ENCODE measurements around the gene TCF3.
"Not testable (repeated sequence)": the region's sequence is repeated elsewhere in the genome, so short reads cannot be mapped to it uniquely, and the experiment has no call there.

The TCF3 gene
- total RNA-seq = 69.8 to 77.9 reads per million in 2 experiments

DNA sequence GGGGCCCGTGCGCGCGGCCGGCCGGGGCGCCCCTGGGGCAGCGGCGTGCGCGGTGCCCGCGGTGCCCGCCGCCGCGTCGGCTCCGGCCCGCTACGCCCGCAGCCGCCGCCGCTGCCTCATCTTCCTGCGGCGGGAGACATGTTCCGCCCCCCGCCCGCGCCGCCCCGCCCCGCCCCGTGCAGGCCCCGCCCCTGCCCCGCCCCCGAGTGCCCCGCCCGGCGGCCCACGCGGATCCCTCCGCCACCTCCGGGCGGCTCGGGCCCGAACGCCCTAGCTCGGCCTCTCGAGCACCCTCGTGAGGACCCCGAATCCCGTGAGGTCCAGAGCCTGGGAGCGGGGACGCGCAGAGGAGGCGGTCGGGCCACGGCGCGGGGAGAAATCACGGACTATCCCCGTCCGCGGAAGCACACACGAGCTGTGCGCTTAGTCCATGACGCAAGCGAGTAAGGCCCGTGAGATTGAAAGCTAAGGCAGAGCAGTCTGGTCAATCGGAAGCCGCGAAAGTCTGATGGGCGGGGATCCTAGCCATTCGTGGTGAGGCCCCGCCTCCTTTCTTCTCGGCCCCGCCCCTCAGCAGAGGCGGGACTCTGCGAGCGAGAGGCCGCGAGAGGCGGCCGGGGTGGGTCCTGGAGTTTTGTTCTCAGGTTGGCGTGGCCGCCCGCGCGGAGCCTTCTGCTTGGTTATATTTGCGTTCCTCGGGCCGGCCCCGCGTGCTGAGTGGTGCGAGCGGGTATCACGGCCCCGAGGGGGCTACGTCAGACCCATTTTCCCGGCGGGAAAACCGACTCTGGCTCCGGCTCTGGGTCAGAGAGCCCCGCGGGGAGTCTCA lies at the start of gene TCF3:
Gene TCF3, minus strand, starts transcription at position 145 of the 829 bp plus-strand sequence. CDS start 2,367 bp downstream, outside the sequence.
- DNase-seq (ENCODE audit: low read depth) = peak; percentile 97

DNA sequence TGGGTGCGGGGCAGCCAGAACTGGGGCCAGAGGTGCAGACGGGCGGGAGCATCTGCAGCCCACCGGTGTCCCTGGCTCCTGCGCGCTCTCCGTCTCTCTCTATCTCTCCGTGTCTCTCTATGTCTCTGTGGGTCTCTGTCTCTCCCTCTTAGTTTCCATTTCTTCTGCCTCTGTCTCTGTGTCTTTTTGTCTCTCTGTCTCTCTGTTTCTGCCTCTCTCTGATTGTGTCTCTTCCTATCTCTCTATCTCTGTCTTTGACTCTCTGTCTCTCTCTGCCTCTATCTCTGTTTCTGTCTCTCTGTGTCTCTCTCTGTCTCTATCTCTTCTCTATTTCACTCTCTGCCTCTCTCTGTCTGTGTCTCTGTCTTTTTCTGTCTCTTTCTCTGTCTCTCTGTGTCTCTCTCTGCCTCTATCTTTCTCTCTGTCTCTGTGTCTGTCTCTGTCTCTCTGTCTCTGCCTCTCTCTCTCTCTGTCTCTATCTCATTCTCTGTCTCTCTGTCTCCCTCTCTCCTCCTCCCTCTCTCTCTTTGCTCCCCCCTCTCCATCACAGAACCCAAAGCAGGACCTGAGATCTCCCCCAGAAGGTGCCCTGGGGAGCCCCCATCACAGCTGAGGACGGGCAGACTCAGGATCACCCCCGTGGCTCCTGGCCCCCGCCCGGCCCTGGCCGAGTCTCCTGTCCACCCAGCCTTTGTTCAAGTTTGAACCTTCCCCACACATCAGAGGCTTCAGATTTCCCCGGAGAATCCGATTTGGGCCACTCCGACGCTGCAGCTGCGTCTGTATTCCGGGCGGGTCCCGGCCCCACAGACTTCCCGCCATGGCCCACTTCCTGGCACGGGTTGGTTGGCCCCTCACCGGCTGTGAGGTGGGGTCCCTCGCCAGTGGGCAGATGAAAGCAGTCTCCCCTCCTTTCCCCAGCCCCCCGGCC lies 48.6 kb upstream of the TCF3 start:
- no peak for DNase-seq (ENCODE audit: low read depth)

DNA sequence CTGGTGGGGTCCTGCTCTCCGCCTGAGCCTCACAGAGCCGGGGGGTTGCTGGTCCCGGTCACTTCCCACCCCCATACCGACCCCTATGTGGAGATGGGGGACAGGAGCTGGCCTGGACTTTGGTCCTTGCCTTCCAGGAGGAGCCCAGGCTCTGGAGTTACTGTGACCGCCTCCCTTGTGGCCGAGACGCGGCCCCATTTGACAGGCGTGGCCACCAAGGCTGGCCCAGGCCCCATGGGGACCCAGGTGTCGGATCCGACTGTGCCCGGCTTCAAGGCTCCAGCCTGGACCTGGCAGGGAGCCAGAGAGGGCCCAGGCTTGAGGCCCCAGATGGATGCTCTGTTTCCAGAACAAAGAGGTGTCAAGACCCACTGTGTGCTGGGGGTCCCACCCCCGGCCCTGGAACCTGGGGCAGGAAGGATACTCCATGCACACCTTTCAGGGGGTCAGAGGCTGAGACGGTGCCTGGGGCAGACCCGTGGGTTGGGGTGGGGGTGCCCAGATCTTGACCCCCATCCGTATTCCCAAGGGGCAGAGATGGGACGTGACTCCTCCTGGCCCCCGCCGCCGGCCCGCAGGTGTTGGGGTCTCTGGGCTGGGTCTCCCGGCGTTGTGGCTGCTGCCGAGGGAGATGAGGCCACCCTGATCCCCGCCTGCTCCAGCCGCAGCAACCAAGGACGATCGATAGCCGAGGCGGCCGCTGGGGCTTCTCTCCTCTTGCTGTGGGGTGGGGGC lies 47.8 kb upstream of the TCF3 start:
- DNase-seq (ENCODE audit: low read depth) = no peak

DNA sequence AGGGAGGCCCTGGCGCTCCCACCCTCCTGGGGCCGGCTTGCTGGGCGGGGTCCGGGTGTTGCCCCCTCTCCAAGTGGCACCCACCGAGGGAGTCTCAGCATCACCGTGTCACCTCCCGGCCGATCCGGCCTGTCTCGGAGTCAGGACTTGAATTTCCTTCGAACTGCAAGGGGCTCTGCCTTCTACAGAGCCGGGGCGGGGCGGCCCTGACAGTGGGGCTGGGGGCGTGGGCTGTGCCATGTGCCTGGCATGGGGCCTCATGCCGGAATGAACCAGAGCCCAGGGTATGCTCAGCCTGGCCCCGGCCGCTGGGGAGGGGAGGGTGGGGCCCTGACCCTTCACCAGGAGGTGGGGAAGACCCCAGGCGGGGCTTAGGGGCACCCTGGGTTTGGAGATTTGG lies 47.0 kb upstream of the TCF3 start:
- no peak for DNase-seq (ENCODE audit: low read depth)

DNA sequence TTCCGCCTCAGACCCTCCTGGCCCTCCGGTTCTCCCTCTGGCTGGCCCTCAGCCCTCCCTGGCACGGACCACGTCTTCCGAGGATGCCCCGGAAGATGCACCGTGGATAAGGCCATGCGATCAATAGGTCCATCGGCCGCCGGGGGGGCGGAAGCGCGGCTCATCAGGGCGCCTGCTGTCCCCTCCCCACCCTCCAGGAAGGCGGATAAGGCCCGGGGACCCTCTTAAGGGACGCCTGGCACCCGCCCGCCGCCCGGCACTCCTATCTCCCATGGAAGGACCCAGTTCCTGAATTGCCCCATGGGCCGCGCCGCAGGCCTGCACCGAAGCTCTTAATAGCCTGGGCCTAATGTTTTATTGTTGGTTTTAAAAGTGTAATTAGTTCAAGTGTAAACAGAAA lies 46.2 kb upstream of the TCF3 start:
- DNase-seq (ENCODE audit: low read depth) = no peak

DNA sequence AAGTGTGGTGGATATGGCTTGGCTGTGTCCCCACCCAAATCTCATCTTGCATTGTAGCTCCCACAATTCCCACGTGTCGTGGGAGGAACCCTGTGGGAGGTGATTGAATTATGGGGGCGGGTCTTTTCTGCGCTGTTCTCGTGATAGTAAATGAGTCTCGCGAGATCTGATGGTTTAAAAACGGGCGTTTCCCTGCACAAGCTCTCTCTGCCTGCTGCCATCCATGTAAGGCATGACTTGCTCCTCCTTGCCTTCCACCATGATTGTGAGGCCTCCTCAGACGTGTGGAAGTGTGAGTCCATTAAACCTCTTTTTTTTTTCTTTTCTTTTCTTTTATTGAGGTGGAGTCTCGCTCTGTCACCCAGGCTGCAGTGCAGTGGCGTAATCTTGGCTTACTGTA lies 43.1 kb upstream of the TCF3 start:
- not testable (repeated sequence) for DNase-seq (ENCODE audit: low read depth)

DNA sequence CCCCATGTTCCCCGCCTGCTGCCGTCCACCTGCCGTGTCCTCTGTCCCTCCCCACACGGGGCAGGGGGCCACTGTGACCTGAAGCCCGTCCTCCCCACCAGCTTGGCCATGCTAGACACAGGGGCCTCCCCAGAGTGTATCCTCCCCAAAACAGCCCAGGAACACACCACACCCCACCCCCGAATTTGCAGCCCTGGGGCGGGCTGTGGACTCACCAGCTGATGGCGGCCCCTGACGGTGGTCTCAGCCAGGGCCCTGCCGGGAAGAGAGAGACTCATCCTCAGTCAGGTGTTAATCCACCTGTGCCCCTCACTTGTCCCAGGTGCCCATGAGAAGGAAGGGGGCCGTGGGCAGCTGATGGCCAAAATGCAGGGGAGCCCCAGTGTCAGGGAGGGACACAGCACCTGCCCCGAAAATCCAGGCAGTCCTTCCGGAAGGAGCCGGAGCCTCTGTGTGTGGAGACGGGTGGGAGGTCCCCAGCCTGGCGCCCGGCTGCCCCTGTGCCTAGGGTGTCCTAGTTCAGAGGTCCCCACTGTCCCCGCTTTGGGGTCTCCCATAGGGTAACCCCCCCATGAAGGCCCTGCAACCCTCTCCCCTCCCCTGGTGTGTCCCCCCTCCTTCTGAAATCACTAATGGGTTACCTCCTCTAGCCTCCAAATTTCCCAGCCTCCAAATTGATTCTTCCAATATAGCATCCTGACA lies 39.3 kb upstream of the TCF3 start:
- no peak for DNase-seq (ENCODE audit: low read depth)

DNA sequence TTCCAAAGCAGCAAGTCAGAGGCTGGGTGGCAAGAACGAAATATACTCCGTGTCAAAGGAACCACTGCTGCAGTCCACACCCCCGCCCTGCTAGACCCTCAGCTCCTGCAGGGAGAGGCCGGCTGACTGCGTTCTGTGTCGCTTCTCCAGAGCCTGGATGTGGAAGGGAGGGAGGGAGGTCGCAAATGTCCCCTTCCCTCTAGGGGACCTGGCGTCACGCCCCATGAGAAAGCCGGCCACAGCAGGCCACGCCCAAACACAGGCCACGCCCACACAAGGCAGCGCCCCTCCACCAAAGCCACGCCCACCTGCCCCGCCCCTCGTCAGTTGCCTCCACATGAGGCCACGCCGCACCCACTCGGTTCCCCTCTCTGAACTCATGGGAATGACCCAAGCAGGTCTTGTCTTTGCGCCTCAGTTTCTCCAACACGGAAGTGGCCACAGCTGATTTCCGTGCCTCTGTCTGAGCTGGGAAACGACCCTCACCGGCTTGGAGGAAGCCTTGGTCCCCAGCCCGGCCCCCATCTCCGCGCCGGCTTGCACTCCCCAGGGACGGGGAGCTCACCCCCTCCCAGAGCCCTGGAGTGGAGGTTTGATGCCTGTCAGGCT lies 38.4 kb upstream of the TCF3 start:
- DNase-seq (ENCODE audit: low read depth) = peak; percentile 41

DNA sequence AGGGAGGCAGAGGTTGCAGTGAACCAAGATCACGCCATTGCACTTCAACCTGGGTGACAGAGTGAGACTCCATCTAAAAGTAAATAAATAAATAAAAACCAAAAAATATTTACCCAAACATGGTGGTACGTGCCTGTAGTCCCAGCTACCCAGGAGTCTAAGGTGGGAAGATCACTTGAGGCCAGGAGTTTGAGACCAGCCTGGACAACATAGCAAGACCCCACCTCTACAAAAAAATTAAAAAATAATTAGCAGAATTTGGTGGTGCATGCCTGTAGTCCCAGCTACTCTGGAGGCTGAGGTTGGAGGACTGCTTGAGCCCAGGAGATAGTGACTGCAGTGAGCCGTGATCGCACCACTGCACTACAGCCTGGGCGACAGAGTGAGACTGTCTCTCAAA lies 33.4 kb upstream of the TCF3 start:
- DNase-seq (ENCODE audit: low read depth) = not testable (repeated sequence)

DNA sequence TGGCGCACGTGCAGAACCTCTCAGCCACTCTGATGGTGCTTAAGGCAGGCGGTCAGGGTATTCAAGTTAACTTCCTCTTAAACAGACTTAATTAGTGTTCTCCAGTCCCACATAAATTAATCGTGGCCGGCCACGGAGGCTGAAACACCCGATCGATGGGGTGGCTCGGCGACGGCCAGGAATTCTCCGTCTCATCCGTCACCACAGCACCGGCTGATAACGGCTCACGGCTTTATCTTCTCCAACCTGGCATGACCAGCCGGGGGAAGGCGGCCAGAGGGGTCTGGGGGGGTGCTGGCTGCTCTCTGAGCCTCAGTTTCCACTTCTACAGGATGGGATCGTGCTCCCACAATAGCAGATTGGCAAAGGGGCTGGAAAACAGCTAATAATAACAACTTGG lies 32.6 kb upstream of the TCF3 start:
- DNase-seq (ENCODE audit: low read depth) = no peak

DNA sequence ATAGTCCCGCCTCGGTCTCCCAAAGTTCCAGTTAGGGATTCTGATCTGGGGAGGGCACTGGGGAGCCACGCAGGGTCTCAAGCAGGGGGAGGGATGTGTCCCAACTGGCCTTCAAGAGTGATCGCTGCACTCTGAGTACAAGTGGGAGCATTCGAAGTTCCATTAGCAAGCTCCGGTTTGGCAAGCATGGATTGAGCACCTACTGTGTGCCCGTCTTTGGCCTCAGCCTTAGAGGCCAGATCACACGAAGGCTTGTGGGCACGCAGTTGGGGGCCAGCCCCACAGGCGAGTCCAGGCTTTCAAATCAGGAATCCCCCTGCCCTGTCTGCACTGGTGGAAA lies 32.1 kb upstream of the TCF3 start:
- no peak for DNase-seq (ENCODE audit: low read depth)

DNA sequence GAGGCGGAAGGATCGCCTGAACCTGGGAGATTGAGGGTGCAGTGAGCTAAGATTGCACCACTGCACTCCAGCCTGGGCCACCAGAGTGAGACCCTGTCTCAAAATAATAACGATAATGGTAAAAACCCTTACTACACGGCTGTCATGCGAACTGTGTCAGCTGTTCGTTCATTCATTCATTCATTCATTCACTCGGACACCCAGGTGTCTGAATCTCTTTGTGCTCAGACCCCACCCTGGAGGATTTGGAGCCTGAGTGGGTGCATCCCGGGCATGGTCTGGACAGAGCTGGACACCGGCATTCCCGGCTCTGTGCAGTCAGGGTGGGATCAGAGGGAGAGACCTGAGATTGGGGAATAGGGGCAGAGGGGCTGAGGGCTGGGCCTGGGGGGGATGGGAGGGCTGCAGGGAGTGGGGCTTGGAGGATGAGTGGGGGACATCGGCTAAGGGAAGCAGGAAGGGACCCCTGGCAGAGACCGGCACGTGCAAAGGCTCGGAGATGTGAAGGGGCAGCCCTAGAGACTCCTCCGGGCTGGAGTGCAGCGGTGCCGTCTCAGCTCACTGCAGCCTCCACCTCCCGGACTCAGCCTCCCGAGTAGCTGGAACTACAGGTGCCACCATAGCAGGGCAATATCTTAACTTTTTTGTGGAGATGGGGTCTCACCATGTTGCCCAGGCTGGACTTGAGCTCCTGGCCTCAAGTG lies 31.6 kb upstream of the TCF3 start:
- DNase-seq (ENCODE audit: low read depth) = no peak

DNA sequence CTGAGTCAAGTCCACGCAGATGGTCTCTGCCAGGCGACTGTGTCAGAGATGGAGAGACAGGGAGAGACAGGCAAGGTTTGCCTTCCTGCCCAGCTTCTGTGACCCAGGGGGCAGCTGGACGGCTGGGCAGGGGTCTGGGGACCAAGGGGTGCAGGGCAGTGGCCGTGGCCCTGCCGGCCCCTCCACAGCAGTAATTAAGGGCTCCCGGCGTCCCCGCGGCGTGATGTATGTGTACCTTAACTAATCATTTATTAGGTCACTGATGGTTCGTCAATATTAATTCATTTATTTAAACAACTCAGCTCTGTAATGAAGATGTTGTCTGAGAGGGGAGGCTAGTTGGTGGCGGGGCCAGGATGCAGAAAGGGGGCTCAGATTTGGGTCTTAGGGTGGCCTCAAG lies 28.6 kb upstream of the TCF3 start:
- DNase-seq (ENCODE audit: low read depth) = no peak

DNA sequence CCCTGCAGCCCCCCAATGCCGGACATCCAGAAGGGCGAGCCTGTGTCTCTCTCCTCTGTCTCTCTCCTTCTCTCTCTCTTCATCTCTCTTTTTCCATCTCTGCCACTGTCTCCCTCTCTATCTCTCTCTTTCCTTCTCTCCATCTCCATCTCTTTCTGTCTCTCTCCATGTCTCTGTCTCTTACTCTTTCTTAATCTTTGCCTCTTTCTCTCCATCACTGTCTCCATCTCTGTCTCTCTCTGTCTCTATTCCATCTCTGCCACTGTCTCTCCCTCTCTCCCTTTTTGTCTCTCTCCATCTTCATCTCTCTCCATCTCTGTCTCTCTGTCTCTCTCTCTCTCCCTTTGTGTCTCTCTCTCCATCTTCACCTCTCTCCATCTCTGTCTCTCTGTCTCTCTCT lies 25.7 kb upstream of the TCF3 start:
- no peak for DNase-seq (ENCODE audit: low read depth)

DNA sequence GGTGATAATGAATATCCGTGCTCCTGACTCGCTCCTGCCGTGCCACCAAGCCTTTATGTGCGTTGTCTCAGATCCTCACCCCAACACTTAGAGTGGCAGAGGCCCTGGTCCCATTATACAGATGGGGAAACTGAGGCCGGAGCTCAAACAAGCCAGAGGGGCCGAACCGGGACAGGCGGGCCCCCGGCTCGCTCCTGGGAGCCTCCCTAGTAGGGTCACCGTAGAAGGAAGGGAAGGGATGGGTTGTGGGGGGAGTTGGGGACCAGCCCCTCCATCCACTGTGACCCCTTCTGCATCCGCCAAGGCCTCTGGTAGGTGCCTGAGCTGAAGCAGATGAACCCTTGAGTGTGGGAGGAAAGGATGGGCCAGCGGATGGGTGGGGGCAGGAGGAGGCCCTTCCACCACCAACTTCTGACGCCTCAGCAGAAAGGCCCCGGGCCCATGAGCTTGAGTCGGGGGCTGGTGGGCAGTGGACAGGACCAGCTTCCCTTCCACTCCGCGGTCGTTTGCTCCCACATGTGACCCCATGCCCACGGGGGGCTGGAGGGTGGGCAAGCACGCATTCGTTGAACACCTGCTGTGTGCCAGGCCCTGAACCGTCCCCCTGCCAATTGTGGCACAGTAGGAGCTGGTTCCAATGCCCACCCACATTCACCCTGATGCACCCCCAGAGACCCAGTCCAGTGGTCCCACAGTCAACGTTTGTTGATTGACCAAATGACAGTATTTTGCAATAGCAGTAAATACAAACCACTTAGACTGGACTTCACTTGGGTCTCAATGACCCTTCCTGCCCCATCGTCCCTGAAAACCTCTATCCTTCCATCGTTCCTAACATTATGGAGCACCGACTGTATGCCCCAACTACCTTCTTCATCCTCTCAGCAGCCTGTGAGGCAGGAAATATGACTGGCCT lies 24.2 kb upstream of the TCF3 start:
- DNase-seq (ENCODE audit: low read depth) = no peak

DNA sequence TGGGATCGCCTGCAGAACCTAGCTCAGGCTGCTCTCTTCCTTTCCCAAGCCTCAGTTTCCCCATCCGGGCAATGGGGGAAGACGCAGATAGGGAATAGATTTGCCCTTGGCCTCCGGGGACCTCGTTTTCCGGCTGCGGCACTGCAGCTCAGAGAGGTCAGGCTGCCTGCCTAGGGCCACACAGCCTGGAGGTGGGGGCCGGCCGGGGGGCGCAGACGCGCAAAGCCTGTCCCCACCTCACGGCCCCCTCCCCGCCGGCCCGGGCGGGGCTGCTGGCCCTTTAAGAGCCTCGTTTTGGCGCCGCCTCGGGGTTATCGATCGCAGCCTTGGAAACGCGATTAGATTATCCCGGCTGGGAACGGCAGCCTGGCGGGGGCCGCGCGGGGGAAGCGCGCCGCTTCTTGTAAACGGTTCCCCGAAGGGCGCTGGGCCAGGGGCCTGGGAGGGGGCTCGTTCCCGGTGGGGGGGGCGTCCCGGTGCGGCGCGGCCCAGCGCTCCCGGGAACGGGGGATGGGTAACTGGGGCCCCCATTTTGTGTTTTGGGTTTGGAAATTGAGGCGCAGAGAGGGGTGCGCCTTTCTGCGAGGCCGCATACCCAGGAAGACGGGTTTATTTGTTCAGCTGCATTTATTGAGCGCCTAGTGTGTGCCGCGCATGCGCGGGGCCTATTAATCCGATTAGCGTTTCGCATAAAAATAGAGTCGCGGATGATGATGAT lies 23.4 kb upstream of the TCF3 start:
- DNase-seq (ENCODE audit: low read depth) = no peak

DNA sequence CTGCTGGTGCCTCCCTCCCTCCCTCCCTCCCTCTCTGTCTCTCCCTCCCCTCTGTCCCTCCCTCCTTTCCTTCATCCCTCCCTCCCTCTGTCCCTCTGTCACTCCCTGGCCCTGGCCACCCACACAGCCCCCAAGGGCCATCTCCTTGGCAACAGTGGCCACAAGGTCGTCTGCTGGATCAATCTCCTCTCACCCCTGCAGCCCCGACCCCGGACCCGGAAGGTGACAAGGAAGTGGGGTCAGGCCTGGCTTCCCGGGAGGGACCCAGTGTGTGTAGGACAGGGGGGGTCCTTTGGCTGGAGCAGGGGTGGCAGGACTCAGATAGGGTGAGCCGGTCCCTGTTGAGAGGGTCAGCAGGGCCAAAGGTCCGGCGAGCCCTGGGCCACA lies 21.9 kb upstream of the TCF3 start:
- no peak for DNase-seq (ENCODE audit: low read depth)

DNA sequence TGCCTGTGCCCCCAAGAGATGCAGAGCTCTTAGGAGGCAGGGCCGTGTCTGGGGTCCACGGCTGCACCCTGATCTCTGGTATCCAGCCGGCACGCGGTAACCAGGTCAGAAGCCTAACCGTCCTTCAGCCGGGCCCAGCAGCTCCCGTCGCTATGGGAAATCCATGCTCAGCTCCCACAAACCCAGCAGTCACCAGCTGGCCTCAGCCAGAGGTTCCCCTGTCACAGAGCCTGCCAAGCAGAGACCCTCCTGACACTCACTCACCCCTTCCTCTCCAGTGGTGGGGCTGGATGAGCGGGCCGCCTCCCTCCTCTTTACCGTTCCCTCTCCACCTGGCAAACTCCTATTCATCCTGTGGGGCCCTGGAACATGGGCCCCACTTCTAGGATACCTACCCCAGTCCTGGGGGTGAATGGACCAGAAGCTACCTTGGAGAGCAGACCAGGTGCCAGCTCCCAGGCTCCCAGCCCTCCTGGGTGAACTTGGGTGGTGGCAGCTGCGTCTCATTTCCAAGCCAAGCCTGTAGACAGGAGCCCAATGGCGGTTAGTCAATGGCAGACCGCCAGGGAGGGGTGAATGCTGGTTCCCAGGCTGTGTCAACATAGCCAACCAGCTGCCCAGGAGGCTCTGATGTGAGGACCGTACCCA lies 21.4 kb upstream of the TCF3 start:
- no peak for DNase-seq (ENCODE audit: low read depth)

Measured in T follicular helper cell (primary cell).